Motor neuron (in vitro differentiated cells): ENCODE results near the gene ZNF575. TPM values are rescaled to one million over a fixed set of nuclear protein-coding genes. Genes with fewer than 3 reads are reported as not detected.

ENCODE experiments used
- ATAC-seq, 8 experiments: fragments of 200-7000 bp; cut with Tn5 transposase; replicated peaks in 6 of 8; 2 replicates each; pipeline ENCODE4 v1.8.0; 2021; ENCODE audit warnings: mild to moderate bottlenecking in 8 of 8, moderate library complexity in 8 of 8
- H3K27ac ChIP-seq, 2 donors: fragments of 250-450 bp; sonication (Bioruptor Pico); 2 replicates each; pipeline ENCODE4 v1.9.0; 2021; ENCODE audit warnings: antibody characterized with exemption in 2 of 2, mild to moderate bottlenecking in 2 of 2, moderate library complexity in 1 of 2
- H3K4me1 ChIP-seq, 2 donors: fragments of 250-450 bp; sonication (Bioruptor Pico); replicated peaks in 1 of 2; 2 replicates each; pipeline ENCODE4 v1.6.1; 2021; ENCODE audit warnings: antibody characterized with exemption in 2 of 2, mild to moderate bottlenecking in 2 of 2, moderate library complexity in 1 of 2
- H3K4me3 ChIP-seq, 5 donors: fragments of 250-450 bp; sonication (Bioruptor Pico); 2 replicates each; pipeline ENCODE4 v1.9.0; 2021; ENCODE audit warnings: antibody characterized with exemption in 5 of 5, mild to moderate bottlenecking in 5 of 5, moderate library complexity in 4 of 5
- WGBS, 10 experiments: fragments of 450-650 bp; shearing (Covaris generic); methylation state at CpG; one replicate each; pipeline ENCODE4 v1.0.0; 2022; 5-methylcytosine and 5-hydroxymethylcytosine counted together
- in situ Hi-C, 9 experiments: fragments of 400-800 bp; cut with MboI; loops; one replicate each; pipeline ENCODE4 v1.15.0; 2021; ENCODE audit warnings: low sequenced_read_pairs in 9 of 9, low pct_unique_long_range_greater_than_20kb in 2 of 9; ENCODE audit not compliant: unreplicated experiment in 9 of 9
- total RNA-seq, 8 experiments: library from RNA; unstranded; fragments of 300-600 nt; gene quantifications; 2 replicates each; pipeline versions ENCODE4 v1.2.3 to v1.2.4, GENCODE V29; 2022

Gene ZNF575
- total RNA-seq = 1 to 10 TPM in 4 of 8 experiments, under 1 TPM in 4; 0.46 to 2.4 (median 1.0) TPM

- Histone ChIP-seq H3K27ac (peak within 1 kb of the TSS; percentile 79 to 82), H3K4me1 (peaks cover 4 to 5% of the 10 kb centered on the region in 2 donors), H3K4me3 (peak within 1 kb of the TSS; percentile 37 to 47 (median 42))
- ATAC-seq = peak; percentile 46 to 81 (median 74)
- 0 to 5% (median 0%) methylated on average over 1 to 9 of the region's 47 CpGs; no CpG with 5 or more reads in 4 of the 10 experiments for WGBS, 10 experiments
- in situ Hi-C loops = no loop called here
Observed at GRCh38 chr19:43532962-43533545, at the start of gene ZNF575. Gene ZNF575, plus strand, starts transcription at chr19:43533188. Its CDS starts 1,235 bp downstream, at chr19:43534423.

GRCh38 chr19:43483281-43483680, 49.7 kb upstream of the ZNF575 start:
- H3K27ac ChIP-seq = no peak overlapping the region
- no peak for ATAC-seq
- WGBS, 10 experiments = 60 to 100% (median 80%) methylated on average over 1 to 6 of the region's 6 CpGs; no CpG with 5 or more reads in 3 of the 10 experiments
- no peaks in the 10 kb centered on the region for H3K4me1 ChIP-seq
- no peak overlapping the region for H3K4me3 ChIP-seq
- in situ Hi-C loops = no loop called here

- ATAC-seq = no peak
- Histone ChIP-seq H3K4me3 (no peak overlapping the region), H3K27ac (no peak overlapping the region), H3K4me1 (no peaks in the 10 kb centered on the region)
- in situ Hi-C loops = no loop called here
- WGBS, 10 experiments = 66 to 80% (median 80%) methylated on average over 1 to 2 of the region's 6 CpGs; no CpG with 5 or more reads in 7 of the 10 experiments
Observed at GRCh38 chr19:43485951-43486350, 47.0 kb upstream of the ZNF575 start.

GRCh38 chr19:43486412-43486811, 46.6 kb upstream of the ZNF575 start:
- no peaks in the 10 kb centered on the region for H3K4me1 ChIP-seq
- 67% methylated on average over 1 of the region's 7 CpGs; no CpG with 5 or more reads in 9 of the 10 experiments for WGBS, 10 experiments
- no peak overlapping the region for H3K4me3 ChIP-seq
- in situ Hi-C loops = no loop called here
- no peak for ATAC-seq
- no peak overlapping the region for H3K27ac ChIP-seq

GRCh38 chr19:43488179-43488578, 44.8 kb upstream of the ZNF575 start:
- Histone ChIP-seq H3K4me1 (no peaks in the 10 kb centered on the region), H3K4me3 (no peak overlapping the region), H3K27ac (no peak overlapping the region)
- no peak for ATAC-seq
- 77 to 100% (median 88%) methylated on average over 1 to 7 of the region's 8 CpGs; no CpG with 5 or more reads in 3 of the 10 experiments for WGBS, 10 experiments
- in situ Hi-C loops = no loop called here

- WGBS, 10 experiments = 66 to 100% (median 81%) methylated on average over 1 to 4 of the region's 5 CpGs; no CpG with 5 or more reads in 2 of the 10 experiments
- Histone ChIP-seq H3K4me3 (no peak overlapping the region), H3K4me1 (no peaks in the 10 kb centered on the region), H3K27ac (no peak overlapping the region)
- in situ Hi-C loops = no loop called here
- ATAC-seq = no peak
Observed at GRCh38 chr19:43489310-43489709, 43.7 kb upstream of the ZNF575 start.

GRCh38 chr19:43489979-43490599, 42.9 kb upstream of the ZNF575 start:
- 76 to 100% (median 100%) methylated on average over 1 to 6 of the region's 7 CpGs for WGBS, 10 experiments
- H3K27ac ChIP-seq = no peak overlapping the region
- ATAC-seq = no peak
- no peaks in the 10 kb centered on the region for H3K4me1 ChIP-seq
- in situ Hi-C loops = no loop called here
- H3K4me3 ChIP-seq = no peak overlapping the region

GRCh38 chr19:43490759-43491158, 42.2 kb upstream of the ZNF575 start:
- in situ Hi-C loops = no loop called here
- H3K4me3 ChIP-seq = no peak overlapping the region
- no peak overlapping the region for H3K27ac ChIP-seq
- no peak for ATAC-seq
- WGBS, 10 experiments = 0 to 100% (median 83%) methylated on average over 1 to 5 of the region's 5 CpGs; no CpG with 5 or more reads in 4 of the 10 experiments
- H3K4me1 ChIP-seq = no peaks in the 10 kb centered on the region

- no peaks in the 10 kb centered on the region for H3K4me1 ChIP-seq
- in situ Hi-C loops = no loop called here
- no peak overlapping the region for H3K27ac ChIP-seq
- H3K4me3 ChIP-seq = no peak overlapping the region
- 60% methylated on average over 3 of the region's 8 CpGs; no CpG with 5 or more reads in 9 of the 10 experiments for WGBS, 10 experiments
- ATAC-seq = no peak
Observed at GRCh38 chr19:43495082-43495481, 37.9 kb upstream of the ZNF575 start.

- no peak for ATAC-seq
- Histone ChIP-seq H3K27ac (no peak overlapping the region), H3K4me3 (no peak overlapping the region), H3K4me1 (no peaks in the 10 kb centered on the region)
- in situ Hi-C loops = no loop called here
- 67 to 100% (median 94%) methylated on average over 1 to 7 of the region's 7 CpGs; no CpG with 5 or more reads in 6 of the 10 experiments for whole genome bisulfite sequencing, 10 experiments
Observed at GRCh38 chr19:43496960-43497359, 36.0 kb upstream of the ZNF575 start.

- Histone ChIP-seq H3K4me1 (no peaks in the 10 kb centered on the region), H3K27ac (no peak overlapping the region), H3K4me3 (no peak overlapping the region)
- WGBS, 10 experiments = 65 to 96% (median 87%) methylated on average over 3 to 5 of the region's 5 CpGs; no CpG with 5 or more reads in 1 of the 10 experiments
- in situ Hi-C loops = no loop called here
- ATAC-seq = no peak
Observed at GRCh38 chr19:43498233-43498842, 34.6 kb upstream of the ZNF575 start.

- in situ Hi-C loops = no loop called here
- H3K27ac ChIP-seq = no peak overlapping the region
Observed at GRCh38 chr19:43499042-43499441, 33.9 kb upstream of the ZNF575 start.

GRCh38 chr19:43501661-43502418, 31.1 kb upstream of the ZNF575 start:
- no peak overlapping the region for H3K27ac ChIP-seq
- 14 to 100% (median 40%) methylated on average over 1 to 7 of the region's 43 CpGs; no CpG with 5 or more reads in 3 of the 10 experiments for WGBS, 10 experiments
- in situ Hi-C loops = no loop called here
- no peak overlapping the region for H3K4me3 ChIP-seq
- peaks cover 0 to 6% of the 10 kb centered on the region in 2 donors for H3K4me1 ChIP-seq
- no peak for ATAC-seq

More at GRCh38 chr19:43499042-43499441, 33.9 kb upstream of the ZNF575 start:
- Histone ChIP-seq H3K4me1 (no peaks in the 10 kb centered on the region), H3K4me3 (no peak overlapping the region)
- ATAC-seq = no peak
- 73 to 100% (median 80%) methylated on average over 1 to 2 of the region's 3 CpGs; no CpG with 5 or more reads in 7 of the 10 experiments for WGBS, 10 experiments
